Endothelial cell of umbilical vein (primary cell): ENCODE results near the gene LDLRAD4. TPM values are rescaled to one million over a fixed set of nuclear protein-coding genes. Genes with fewer than 3 reads are reported as not detected.

Experiments used
- BruUV-seq: library from RNA; stranded (reverse); fragments of 400-500 nt; replicated peaks from 2 replicates; lab custom pipeline; 2021; lab: Mats Ljungman, UMichigan
- CTCF ChIA-PET: fragments of 300-600, 350-600 bp; sonication (Branson Sonifier 250); formaldehyde crosslinking; loops from one replicate; lab custom pipeline; 2021; ENCODE audit warnings: antibody characterized with exemption, inconsistent platforms; lab: Charles Lee
- POLR2A ChIA-PET: fragments of 300-600, 350-600 bp; sonication (Branson Sonifier 250); formaldehyde crosslinking; loops from one replicate; lab custom pipeline; 2021; ENCODE audit warnings: antibody characterized with exemption, inconsistent platforms; lab: Charles Lee
- DNase-seq: peaks from one replicate; pipeline ENCODE4 v3.0.0-alpha.2; 2011; ENCODE audit warnings: low read depth, low spot score
- FAIRE-seq: peaks from 2 replicates; lab custom pipeline; 2011; peaks lifted over from hg19 to GRCh38; lab: Jason Lieb, UNC
- H2AFZ ChIP-seq: 2 replicates; pipeline ENCODE4 v1.6.0; 2012; ENCODE audit warnings: low read depth, low read length, control low read depth, inconsistent platforms
- H3K27ac ChIP-seq: 2 replicates; pipeline ENCODE4 v1.5.1; 2011; ENCODE audit warnings: low read depth, mild to moderate bottlenecking, control low read depth, low read length, moderate library complexity; ENCODE audit not compliant: insufficient read depth
- H3K27me3 ChIP-seq, 2 experiments: 2 replicates each; pipeline versions ENCODE4 v1.6.0 to v1.6.1; 2011; ENCODE audit warnings: low read length in 2 of 2, mixed read lengths in 1 of 2; ENCODE audit not compliant: control insufficient read depth in 2 of 2, insufficient read depth in 2 of 2
- H3K36me3 ChIP-seq, 2 experiments: 2 replicates in 1 of 2; 3 replicates in 1 of 2; pipeline ENCODE4 v1.5.1; 2011; ENCODE audit warnings: low read length in 2 of 2, mild to moderate bottlenecking in 1 of 2, moderate library complexity in 1 of 2; ENCODE audit not compliant: control insufficient read depth in 2 of 2, insufficient read depth in 2 of 2; ENCODE audit errors: extremely low read depth in 1 of 2
- H3K4me1 ChIP-seq: 3 replicates; pipeline ENCODE4 v1.5.1; 2011; ENCODE audit warnings: mild to moderate bottlenecking, low read length; ENCODE audit not compliant: control insufficient read depth, insufficient read depth; ENCODE audit errors: extremely low read depth
- H3K4me2 ChIP-seq: 2 replicates; pipeline ENCODE4 v1.6.1; 2011; ENCODE audit warnings: low read length, control low read depth, mixed read lengths; ENCODE audit not compliant: insufficient read depth
- H3K4me3 ChIP-seq, 3 experiments: fragments of 200-600 bp in 1 of 3; sonication (generic), shearing (Covaris generic) in 1 of 3; replicated peaks in 1 of 3; 2 replicates each; pipeline ENCODE4 v1.5.1; 2011 to 2016; ENCODE audit warnings: control low read depth in 3 of 3, low read length in 3 of 3, mild to moderate bottlenecking in 2 of 3, inconsistent platforms in 1 of 3, low read depth in 1 of 3, moderate library complexity in 1 of 3; ENCODE audit not compliant: insufficient read depth in 1 of 3
- H3K79me2 ChIP-seq: 2 replicates; pipeline ENCODE4 v1.6.0; 2012; ENCODE audit warnings: low read length, inconsistent platforms; ENCODE audit not compliant: control insufficient read depth, insufficient read depth
- H3K9ac ChIP-seq: replicated peaks from 2 replicates; pipeline ENCODE3; 2011; ENCODE audit warnings: low read length, control low read depth; ENCODE audit not compliant: insufficient read depth; ENCODE audit errors: extremely low read depth
- H3K9me1 ChIP-seq: replicated peaks from 3 replicates; pipeline ENCODE4 v1.6.0; 2011; ENCODE audit warnings: mild to moderate bottlenecking, low read length; ENCODE audit not compliant: control insufficient read depth, insufficient read depth; ENCODE audit errors: extremely low read depth
- H3K9me3 ChIP-seq: replicated peaks from 2 replicates; pipeline ENCODE4 v1.5.1; 2012; ENCODE audit warnings: low read length, inconsistent platforms; ENCODE audit not compliant: control insufficient read depth, insufficient read depth
- H4K20me1 ChIP-seq: replicated peaks from 2 replicates; pipeline ENCODE3; 2011; ENCODE audit warnings: mild to moderate bottlenecking, low read length; ENCODE audit not compliant: control insufficient read depth, insufficient read depth; ENCODE audit errors: extremely low read depth
- CTCF ChIP-seq, 2 donors: IDR thresholded peaks; 1 replicate in 1 of 2; 2 replicates in 1 of 2; pipeline ENCODE4 v1.5.1; 2011; ENCODE audit warnings: low read length in 2 of 2, mild to moderate bottlenecking in 2 of 2, moderate library complexity in 2 of 2, control low read depth in 1 of 2, inconsistent platforms in 1 of 2, low read depth in 1 of 2; ENCODE audit not compliant: insufficient read depth in 1 of 2; ENCODE audit errors: extremely low read depth in 1 of 2
- EZH2 ChIP-seq: IDR thresholded peaks from 2 replicates; pipeline ENCODE4 v1.6.1; 2012; ENCODE audit warnings: borderline replicate concordance, low read depth, mild to moderate bottlenecking, moderate library complexity, low read length, inconsistent platforms; ENCODE audit not compliant: severe bottlenecking
- FOS ChIP-seq: IDR thresholded peaks from 2 replicates; pipeline ENCODE4 v1.6.1; 2011; ENCODE audit warnings: mild to moderate bottlenecking, low read length, moderate library complexity, borderline replicate concordance; ENCODE audit not compliant: insufficient read depth
- GATA2 ChIP-seq: IDR thresholded peaks from 2 replicates; pipeline ENCODE4 v1.7.0; 2011; ENCODE audit warnings: low read depth, mild to moderate bottlenecking, moderate library complexity, mixed read lengths, low read length; ENCODE audit not compliant: insufficient read length, insufficient read depth
- JUN ChIP-seq: IDR thresholded peaks from 2 replicates; pipeline ENCODE4 v1.6.1; 2011; ENCODE audit warnings: borderline replicate concordance, low read depth; ENCODE audit not compliant: insufficient read length, insufficient read depth
- MAX ChIP-seq: IDR thresholded peaks from 2 replicates; pipeline ENCODE4 v1.6.1; 2011; ENCODE audit not compliant: insufficient read depth, insufficient read length
- MYC ChIP-seq: IDR thresholded peaks from one replicate; pipeline ENCODE4 v1.6.1; 2011; ENCODE audit warnings: mild to moderate bottlenecking, low read depth, low read length
- POLR2A ChIP-seq: IDR thresholded peaks from 2 replicates; pipeline ENCODE4 v1.6.1; 2012; ENCODE audit warnings: low read depth, mild to moderate bottlenecking, control low read depth, low read length
- POLR2AphosphoS5 ChIP-seq: IDR thresholded peaks from 2 replicates; pipeline ENCODE4 v1.6.1; 2012; ENCODE audit warnings: low read depth, mild to moderate bottlenecking, control low read depth, low read length, moderate library complexity; ENCODE audit not compliant: insufficient read depth
- dilution Hi-C: fragments of 300-500 bp; cut with MboI; formaldehyde crosslinking; loops from one replicate; pipeline ENCODE4 v1.15.0; 2019; ENCODE audit warnings: low sequenced_read_pairs; ENCODE audit not compliant: extremely low pct_ligation_motif_present
- intact Hi-C: fragments of 100-400 bp; cut with micrococcal nuclease; formaldehyde crosslinking; loops from one replicate; pipeline ENCODE4 v1.10.0; 2022
- polyA plus RNA-seq, 4 experiments: library from polyadenylated mRNA; depleted of rRNA in 3 of 4; stranded (reverse) in 3 of 4; unstranded in 1 of 4; fragments of >200 nt; gene quantifications; 2 replicates each; pipeline versions ENCODE4 v1.2.1 to v1.2.3, GENCODE V29; 2011 to 2012; ENCODE audit warnings: missing spikeins in 1 of 4
- total RNA-seq: library from RNA; stranded (reverse); gene quantifications from 2 replicates; pipeline ENCODE4 v1.2.3, GENCODE V29; 2021

LDLRAD4 gene
- total and polyA plus RNA-seq, 2 donors (not counting 3 experiments of a cell fraction or from before 2014, with no cell fraction given) = 5.2 to 6.5 TPM

- intact Hi-C loops = no loop called here
These were observed 356.2 kb downstream of the LDLRAD4 start for GRCh38 chr18:13574761-13575160.

More at GRCh38 chr18:13574761-13575160, 356.2 kb downstream of the LDLRAD4 start:
- no peaks in the 10 kb centered on the region for H3K4me1 ChIP-seq
- FAIRE-seq (no peak), DNase-seq (no peak)
- no peaks in the 10 kb centered on the region for H3K79me2 ChIP-seq
- BruUV-seq = no TSS peak
- H3K27me3 ChIP-seq = no peaks in the 10 kb centered on the region
- H3K36me3 ChIP-seq = no peaks in the 10 kb centered on the region
- ChIA-PET CTCF (no interaction called here), POLR2A (no interaction called here)
- H3K9me1 ChIP-seq = no peaks in the 10 kb centered on the region
- H3K27ac ChIP-seq = no peak overlapping the region
- H4K20me1 ChIP-seq = no peaks in the 10 kb centered on the region
- H3K9ac ChIP-seq = no peak overlapping the region
- no peak overlapping the region for H3K4me3 ChIP-seq
- dilution Hi-C loops = no loop called here
- TF ChIP-seq EZH2 (no peak), POLR2A (no peak), MYC (no peak), POLR2AphosphoS5 (no peak), JUN (no peak), MAX (no peak), GATA2 (no peak), FOS (no peak), CTCF (IDR thresholded peaks at IDR 0.05; ENCODE audit: extremely low read depth in 1 of 2, insufficient read depth in 1 of 2, low read depth in 1 of 2, low read length in 2 of 2) (no peak)
- H3K9me3 ChIP-seq = no peaks in the 10 kb centered on the region
- no peak overlapping the region for H3K4me2 ChIP-seq
- no peak overlapping the region for H2AFZ ChIP-seq
